ENCODE results near the gene SLC11A2.
A peak's percentile ranks its signal among the peaks of the same experiment; 100 is the strongest.

GRCh38 chr12:50985322-50985721, 40.9 kb downstream of the SLC11A2 start:
- TF ChIP-seq EGR1 (IDR thresholded peaks at IDR 0.05; ENCODE audit: low read depth), result no peak
- TF ChIP-seq CTCF (IDR thresholded peaks at IDR 0.05 in 2 of 3, conservative IDR thresholded peaks at IDR 0.05 in 1 of 3; ENCODE audit: borderline replicate concordance in 1 of 3, insufficient read depth in 1 of 3, low read depth in 2 of 3, low read length in 2 of 3), result no peak
- TF ChIP-seq TCF7L2 (IDR thresholded peaks at IDR 0.05; ENCODE audit: borderline replicate concordance, extremely low read depth, insufficient read depth, insufficient read length), result no peak
- peak; percentile 71 for TF ChIP-seq JUND (IDR thresholded peaks at IDR 0.05)
- no peak for TF ChIP-seq EZH2 (IDR thresholded peaks at IDR 0.05)
- TF ChIP-seq POLR2AphosphoS5 (IDR thresholded peaks at IDR 0.05; ENCODE audit: low read depth, low read length), result no peak
- TF ChIP-seq RAD21 (IDR thresholded peaks at IDR 0.05; ENCODE audit: low read depth), result peak; percentile 10; the same call in 1 of the 2 replicates
- TF ChIP-seq ZBTB33 (IDR thresholded peaks at IDR 0.05; ENCODE audit: extremely low read depth, insufficient replicate concordance, low read length), result no peak
- TF ChIP-seq MAX (IDR thresholded peaks at IDR 0.05), result no peak; the same call in 1 of the 2 replicates
- TF ChIP-seq SRF (IDR thresholded peaks at IDR 0.05; ENCODE audit: low read depth), result no peak
- TF ChIP-seq POLR2A (IDR thresholded peaks at IDR 0.05; ENCODE audit: borderline replicate concordance, extremely low read depth, insufficient read depth, insufficient read length), result no peak
- TF ChIP-seq ZNF274 (IDR thresholded peaks at IDR 0.05; ENCODE audit: low read depth, low read length), result no peak
- TF ChIP-seq SIN3A (IDR thresholded peaks at IDR 0.05; ENCODE audit: low read depth), result no peak
